Metanephros (tissue), 1 donor: ENCODE measurements around the gene PNMA5. TPM values are rescaled to one million over a fixed set of nuclear protein-coding genes. Genes with fewer than 3 reads are reported as not detected.

Source experiments
- total RNA-seq: library from RNA; depleted of rRNA; stranded (reverse); fragments of >200 nt; gene quantifications from one replicate; pipeline ENCODE4 v1.2.3, GENCODE V29; 2014

Gene PNMA5
- not detected for total RNA-seq

DNA sequence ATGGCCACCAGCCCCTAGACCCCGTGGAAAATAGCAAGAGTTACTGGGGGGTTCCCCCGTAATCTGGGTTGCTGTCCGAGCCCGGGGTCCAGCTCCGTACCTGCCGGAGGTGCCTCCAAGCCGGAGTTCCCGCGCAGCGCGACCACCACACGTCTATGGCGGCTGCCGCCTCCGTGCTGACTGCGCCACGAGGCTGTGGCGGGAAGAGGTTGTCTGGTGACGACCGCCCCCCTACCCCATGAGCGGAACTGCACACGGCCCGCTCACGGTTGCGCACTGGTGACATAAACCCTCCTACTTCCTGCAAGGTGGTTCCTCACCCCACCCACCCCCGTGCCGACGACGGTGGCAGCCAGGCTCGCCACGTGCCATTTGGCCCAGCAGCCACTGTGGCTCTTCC is at the start of gene PNMA5:
TSS of gene PNMA5 (minus strand) at position 184 of the 400 bp plus-strand sequence. CDS start 2,518 bp downstream, outside the sequence.

Other genes starting within 250 kb of the PNMA5 start
- gene MAGEA2, start 240.3 kb downstream of the PNMA5 start, total RNA-seq = not detected
- gene CSAG3, start 234.9 kb downstream of the PNMA5 start, total RNA-seq = not detected
- not detected for gene MAGEA6, start 224.4 kb downstream of the PNMA5 start, total RNA-seq
- 26.3 TPM for gene CETN2, start 163.4 kb downstream of the PNMA5 start, total RNA-seq
- gene NSDHL, start 163.1 kb downstream of the PNMA5 start, total RNA-seq = 10.8 TPM
- gene ZNF185, start 96.0 kb downstream of the PNMA5 start, total RNA-seq = 16.5 TPM
- gene PNMA3, start 62.4 kb upstream of the PNMA5 start, total RNA-seq = 12.5 TPM
- 6.7 TPM for gene PNMA6A, start 78.3 kb upstream of the PNMA5 start, total RNA-seq
- gene MAGEA1, start 185.2 kb upstream of the PNMA5 start, total RNA-seq = not detected